Measurements from ENCODE around the gene TBXAS1.

GRCh38 chr7:139820089-139820488 is 9.0 kb upstream of the TBXAS1 start:
- TF ChIP-seq ELF4 (CRISPR knock-in tag; IDR thresholded peaks at IDR 0.05; ENCODE audit: low read depth) (no peak), NR2C2 (CRISPR knock-in tag; IDR thresholded peaks at IDR 0.05) (no peak)
- TF ChIP-seq, protein P1, sequence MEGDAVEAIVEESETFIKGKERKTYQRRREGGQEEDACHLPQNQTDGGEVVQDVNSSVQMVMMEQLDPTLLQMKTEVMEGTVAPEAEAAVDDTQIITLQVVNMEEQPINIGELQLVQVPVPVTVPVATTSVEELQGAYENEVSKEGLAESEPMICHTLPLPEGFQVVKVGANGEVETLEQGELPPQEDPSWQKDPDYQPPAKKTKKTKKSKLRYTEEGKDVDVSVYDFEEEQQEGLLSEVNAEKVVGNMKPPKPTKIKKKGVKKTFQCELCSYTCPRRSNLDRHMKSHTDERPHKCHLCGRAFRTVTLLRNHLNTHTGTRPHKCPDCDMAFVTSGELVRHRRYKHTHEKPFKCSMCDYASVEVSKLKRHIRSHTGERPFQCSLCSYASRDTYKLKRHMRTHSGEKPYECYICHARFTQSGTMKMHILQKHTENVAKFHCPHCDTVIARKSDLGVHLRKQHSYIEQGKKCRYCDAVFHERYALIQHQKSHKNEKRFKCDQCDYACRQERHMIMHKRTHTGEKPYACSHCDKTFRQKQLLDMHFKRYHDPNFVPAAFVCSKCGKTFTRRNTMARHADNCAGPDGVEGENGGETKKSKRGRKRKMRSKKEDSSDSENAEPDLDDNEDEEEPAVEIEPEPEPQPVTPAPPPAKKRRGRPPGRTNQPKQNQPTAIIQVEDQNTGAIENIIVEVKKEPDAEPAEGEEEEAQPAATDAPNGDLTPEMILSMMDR (IDR thresholded peaks at IDR 0.05), result no peak

Measured in WTC11 (cell line).